Heart left ventricle (tissue), 13 donors: Measurements from ENCODE around the gene DRD1.

Experiments used
- POLR2A ChIP-seq, 2 donors: fragments of 450-650 bp; IDR thresholded peaks; one replicate each; pipeline ENCODE4 v1.6.1; 2017; ENCODE audit warnings: antibody characterized with exemption in 2 of 2, mild to moderate bottlenecking in 2 of 2, moderate library complexity in 2 of 2
- TF ChIP-seq, protein P1 (sequence below), 12 donors: fragments of 200-600 bp; sonication (generic) in 4 of 12; IDR thresholded peaks; one replicate each; pipeline versions ENCODE4 v1.5.0 to v1.8.0; 2018 to 2022; ENCODE audit warnings: antibody characterized with exemption in 12 of 12, mild to moderate bottlenecking in 5 of 12
- donor health status: ischemic (EF 13 %, LVEDD 7.1; RV severe dilation, severe dysfunction).
- donor health status: DM: no; HTN: yes; CAD: no.
- donor health status: DM: no; HTN: no; CAD: no.
- donor health status: ischemic (EF 25% LVEDD 6.9; RV normal size, moderate dysfunction).
- donor health status: ischemic (EF 25% LVEDD 5.7; RV mildly dilated, moderate dysfunction).
- donor health status: ischemic (EF 35%, LVEDD 5.7; RV mildly dilated, moderate dysfunction).
- donor health status: nonischemic (EF 11% LVEDD 7.7; RV severe dilation, severe dysfunction).
- donor health status: DM: yes; HTN: yes; CAD: no.
- donor health status: PGD.
- donor health status: ischemic (EF 29% LVEDD 5.4; RV normal size, mild dysfunction).
- donor health status: nonischemic (EF 23%, LVEDD 6.1; RV moderate dilation, normal function).

GRCh38 chr5:175463641-175464040 is 19.7 kb upstream of the DRD1 start:
- no peak for TF ChIP-seq POLR2A (IDR thresholded peaks at IDR 0.05)
- TF ChIP-seq, protein P1, sequence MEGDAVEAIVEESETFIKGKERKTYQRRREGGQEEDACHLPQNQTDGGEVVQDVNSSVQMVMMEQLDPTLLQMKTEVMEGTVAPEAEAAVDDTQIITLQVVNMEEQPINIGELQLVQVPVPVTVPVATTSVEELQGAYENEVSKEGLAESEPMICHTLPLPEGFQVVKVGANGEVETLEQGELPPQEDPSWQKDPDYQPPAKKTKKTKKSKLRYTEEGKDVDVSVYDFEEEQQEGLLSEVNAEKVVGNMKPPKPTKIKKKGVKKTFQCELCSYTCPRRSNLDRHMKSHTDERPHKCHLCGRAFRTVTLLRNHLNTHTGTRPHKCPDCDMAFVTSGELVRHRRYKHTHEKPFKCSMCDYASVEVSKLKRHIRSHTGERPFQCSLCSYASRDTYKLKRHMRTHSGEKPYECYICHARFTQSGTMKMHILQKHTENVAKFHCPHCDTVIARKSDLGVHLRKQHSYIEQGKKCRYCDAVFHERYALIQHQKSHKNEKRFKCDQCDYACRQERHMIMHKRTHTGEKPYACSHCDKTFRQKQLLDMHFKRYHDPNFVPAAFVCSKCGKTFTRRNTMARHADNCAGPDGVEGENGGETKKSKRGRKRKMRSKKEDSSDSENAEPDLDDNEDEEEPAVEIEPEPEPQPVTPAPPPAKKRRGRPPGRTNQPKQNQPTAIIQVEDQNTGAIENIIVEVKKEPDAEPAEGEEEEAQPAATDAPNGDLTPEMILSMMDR (IDR thresholded peaks at IDR 0.05): no peak
